RWPE2 (cell line): ENCODE results near the gene MAP2K5.

Experiments
- ATAC-seq: fragments of 200-7000 bp; cut with Tn5 transposase; 3 replicates; pipeline ENCODE4 v1.9.1; 2021; ENCODE audit warnings: low read depth
- DNase-seq: peaks from one replicate; pipeline ENCODE4 v3.0.0-alpha.2; 2020; ENCODE audit warnings: low spot score
- H3K27ac ChIP-seq: fragments of 450-650 bp; 2 replicates; pipeline ENCODE4 v1.5.1; 2017; ENCODE audit warnings: mild to moderate bottlenecking; ENCODE audit not compliant: poor library complexity, severe bottlenecking
- H3K27me3 ChIP-seq: fragments of 250-450 bp; sonication (Bioruptor Pico); 2 replicates; pipeline ENCODE4 v1.5.1; 2021; ENCODE audit warnings: mild to moderate bottlenecking, moderate library complexity; ENCODE audit not compliant: insufficient read depth, poor library complexity, severe bottlenecking
- H3K36me3 ChIP-seq: fragments of 250-450 bp; sonication (Bioruptor Pico); 2 replicates; pipeline ENCODE4 v1.5.1; 2020; ENCODE audit warnings: low read depth, mild to moderate bottlenecking, moderate library complexity
- H3K4me1 ChIP-seq: fragments of 250-450 bp; sonication (Bioruptor Pico); 2 replicates; pipeline ENCODE4 v1.5.1; 2021; ENCODE audit warnings: mild to moderate bottlenecking, moderate library complexity; ENCODE audit not compliant: insufficient read depth, poor library complexity, severe bottlenecking
- H3K4me3 ChIP-seq: fragments of 250-450 bp; sonication (Bioruptor Pico); 2 replicates; pipeline ENCODE4 v1.5.1; 2021; ENCODE audit warnings: mild to moderate bottlenecking, moderate library complexity; ENCODE audit not compliant: severe bottlenecking
- H3K9me3 ChIP-seq: fragments of 250-450 bp; sonication (Bioruptor Pico); 2 replicates; pipeline ENCODE4 v1.5.1; 2021; ENCODE audit warnings: mild to moderate bottlenecking, moderate library complexity; ENCODE audit not compliant: severe bottlenecking
- CTCF ChIP-seq: fragments of 450-650 bp; IDR thresholded peaks from one replicate; pipeline ENCODE4 v1.5.1; 2017; ENCODE audit warnings: mild to moderate bottlenecking, moderate library complexity; ENCODE audit not compliant: poor library complexity, severe bottlenecking

MAP2K5 gene

GRCh38 chr15:67815036-67815592, 272.6 kb downstream of the MAP2K5 start:
- DNase-seq (peak; percentile 30), ATAC-seq (no peak)
- peaks cover 37% of the 10 kb centered on the region for H3K27me3 ChIP-seq
- no peaks in the 10 kb centered on the region for H3K4me1 ChIP-seq
- H3K27ac ChIP-seq, result no peak overlapping the region
- no peak for TF ChIP-seq CTCF
- no peaks in the 10 kb centered on the region for H3K9me3 ChIP-seq
- no peak overlapping the region for H3K4me3 ChIP-seq
- no peaks in the 10 kb centered on the region for H3K36me3 ChIP-seq

GRCh38 chr15:67816668-67817067, 274.2 kb downstream of the MAP2K5 start:
- TF ChIP-seq CTCF, result no peak
- H3K27me3 ChIP-seq, result peaks cover 52% of the 10 kb centered on the region
- H3K4me1 ChIP-seq, result no peaks in the 10 kb centered on the region
- H3K4me3 ChIP-seq, result no peak overlapping the region
- no peaks in the 10 kb centered on the region for H3K36me3 ChIP-seq
- H3K9me3 ChIP-seq, result no peaks in the 10 kb centered on the region
- no peak for DNase-seq
- no peak for ATAC-seq
- H3K27ac ChIP-seq, result no peak overlapping the region

GRCh38 chr15:67818464-67818863, 276.0 kb downstream of the MAP2K5 start:
- ATAC-seq (no peak), DNase-seq (peak; percentile 28)
- no peaks in the 10 kb centered on the region for H3K4me1 ChIP-seq
- no peak overlapping the region for H3K27ac ChIP-seq
- no peak overlapping the region for H3K4me3 ChIP-seq
- H3K9me3 ChIP-seq, result no peaks in the 10 kb centered on the region
- peaks cover 69% of the 10 kb centered on the region for H3K27me3 ChIP-seq
- TF ChIP-seq CTCF, result no peak
- H3K36me3 ChIP-seq, result no peaks in the 10 kb centered on the region

- peaks cover 81% of the 10 kb centered on the region for H3K27me3 ChIP-seq
These were observed 277.1 kb downstream of the MAP2K5 start for GRCh38 chr15:67819636-67820035.

More at GRCh38 chr15:67819636-67820035, 277.1 kb downstream of the MAP2K5 start:
- H3K27ac ChIP-seq, result no peak overlapping the region
- H3K36me3 ChIP-seq, result no peaks in the 10 kb centered on the region
- H3K4me3 ChIP-seq, result no peak overlapping the region
- no peak for TF ChIP-seq CTCF
- ATAC-seq, result no peak
- H3K9me3 ChIP-seq, result no peaks in the 10 kb centered on the region
- H3K4me1 ChIP-seq, result no peaks in the 10 kb centered on the region
- peak; percentile 63 for DNase-seq
